HuH-7 (cell line): ENCODE data around the gene SWAP70.
"Not testable (repeated sequence)": the region's sequence is repeated elsewhere in the genome, so short reads cannot be mapped to it uniquely, and the experiment has no call there.

Experiments
- DNase-seq: peaks from one replicate; pipeline ENCODE4 v3.0.0; 2011; ENCODE audit warnings: low spot score

The SWAP70 gene

DNA sequence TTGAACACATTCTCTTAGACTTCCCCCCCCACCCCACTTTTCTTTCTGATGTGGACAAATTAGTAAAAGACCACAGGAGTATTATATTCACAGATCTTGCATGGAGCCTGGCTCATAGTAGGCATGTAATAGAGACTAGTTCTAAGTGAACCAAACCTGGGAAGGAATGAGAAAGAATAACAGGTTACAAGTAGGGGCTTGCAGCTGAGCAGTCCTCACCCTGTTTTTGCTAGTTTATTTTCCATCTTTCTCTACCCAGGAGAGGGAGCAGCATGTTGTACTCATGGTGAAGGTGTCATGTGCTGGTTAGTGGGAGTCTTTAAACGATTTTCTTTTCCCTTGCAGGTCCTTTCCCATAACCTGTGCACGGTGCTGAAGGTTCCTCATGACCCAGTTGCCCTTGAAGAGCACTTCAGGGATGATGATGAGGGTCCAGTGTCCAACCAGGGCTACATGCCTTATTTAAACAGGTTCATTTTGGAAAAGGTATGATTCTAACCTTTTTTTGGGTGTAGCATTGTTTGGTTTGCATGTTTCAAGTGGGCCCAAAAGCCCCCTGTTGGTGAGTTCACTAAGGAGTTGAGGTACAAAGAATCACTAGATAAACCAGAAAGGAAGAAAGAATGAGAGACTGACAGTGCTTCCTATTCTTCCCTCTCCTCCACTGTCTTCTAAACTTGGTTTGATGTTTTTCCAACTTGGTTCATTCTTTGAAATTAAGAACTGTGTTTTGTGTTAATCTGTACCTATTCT lies 30.1 kb downstream of the SWAP70 start:
- DNase-seq: no peak

DNA sequence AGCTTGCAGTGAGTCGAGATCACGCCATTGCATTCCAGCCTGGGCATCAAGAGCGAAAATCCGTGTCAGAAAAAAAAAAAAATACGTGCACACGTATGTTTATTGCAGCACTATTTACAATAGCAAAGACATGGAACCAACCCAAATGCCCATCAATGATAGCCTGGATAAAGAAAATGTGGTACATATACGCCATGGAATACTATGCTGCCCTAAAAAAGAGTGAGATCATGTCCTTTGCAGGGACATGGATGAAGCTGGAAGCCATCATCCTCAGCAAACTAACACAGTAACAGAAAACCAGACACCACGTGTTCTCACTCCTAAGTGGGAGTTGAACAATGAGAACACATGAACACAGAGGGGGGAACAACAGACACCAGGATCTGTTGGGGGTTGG lies 31.4 kb downstream of the SWAP70 start:
- not testable (repeated sequence) for DNase-seq

DNA sequence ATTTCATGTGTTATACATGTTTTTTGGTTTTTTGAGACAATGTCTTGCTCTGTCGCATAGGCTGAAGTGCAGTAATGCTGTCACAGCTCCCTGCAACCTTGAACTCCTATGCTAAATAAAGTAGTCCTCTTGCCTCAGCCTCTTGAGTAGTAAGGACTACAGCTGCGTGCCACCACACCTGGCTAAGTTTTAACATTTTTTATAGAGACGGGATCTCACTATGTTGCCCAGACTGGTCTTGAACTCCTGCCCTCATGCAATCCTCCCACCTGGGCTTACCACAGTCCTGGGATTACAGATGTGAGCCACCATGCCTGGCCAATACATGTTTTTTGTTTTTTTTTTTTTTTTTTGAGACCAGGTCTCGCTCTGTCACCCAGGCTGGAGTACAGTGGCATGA lies 33.9 kb downstream of the SWAP70 start:
- no peak for DNase-seq

DNA sequence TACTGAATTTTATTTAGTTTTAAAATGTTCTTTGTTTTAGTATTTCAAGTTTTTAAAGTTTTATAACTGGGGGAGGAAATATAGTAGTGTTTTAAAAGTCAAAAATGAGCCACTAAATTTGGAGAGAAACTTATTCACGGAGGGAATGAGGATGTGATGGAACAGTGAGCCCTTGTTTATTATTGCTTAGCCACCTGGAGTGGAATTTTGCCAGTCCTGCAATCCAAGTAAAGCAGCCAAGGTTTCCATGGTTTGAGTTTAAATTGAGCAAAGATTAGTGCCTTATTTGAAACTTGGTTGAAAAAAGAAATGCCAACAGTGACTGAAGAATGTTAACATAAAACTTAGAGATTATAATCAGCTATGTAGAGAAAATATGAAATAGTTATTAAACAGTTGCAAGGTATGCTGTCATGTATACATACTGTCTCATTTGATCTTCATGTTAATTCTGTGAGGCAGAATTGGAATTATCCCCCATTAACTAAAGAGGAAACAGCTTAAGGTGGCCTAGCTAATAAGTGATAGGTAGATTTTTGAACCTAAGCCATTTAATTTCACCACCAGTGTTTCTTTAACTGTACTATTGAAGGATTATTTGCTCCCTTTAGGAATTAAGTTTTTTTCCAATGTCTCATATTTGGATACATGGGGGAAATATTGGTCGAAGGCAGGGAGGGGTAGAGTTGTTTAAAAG lies 36.4 kb downstream of the SWAP70 start:
- no peak for DNase-seq

DNA sequence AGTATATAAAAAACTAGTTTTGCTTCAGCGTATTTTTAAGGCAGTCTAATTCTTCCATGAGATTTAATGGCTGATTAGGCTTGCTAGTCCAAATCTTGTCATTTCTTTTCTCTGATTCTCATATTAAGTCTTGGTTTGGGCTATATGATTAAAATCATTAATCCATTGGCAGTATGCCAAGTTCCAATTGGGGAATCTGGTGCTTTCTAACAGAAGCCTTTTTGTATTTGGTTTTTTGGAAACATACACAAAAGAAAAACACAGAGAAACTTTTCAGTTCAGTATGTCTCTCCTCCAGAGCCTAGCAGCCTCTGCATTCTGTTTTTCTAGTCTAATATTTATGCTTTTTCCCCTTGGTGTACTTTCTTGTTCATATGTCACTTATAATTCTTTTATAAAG lies 37.9 kb downstream of the SWAP70 start:
- no peak for DNase-seq

DNA sequence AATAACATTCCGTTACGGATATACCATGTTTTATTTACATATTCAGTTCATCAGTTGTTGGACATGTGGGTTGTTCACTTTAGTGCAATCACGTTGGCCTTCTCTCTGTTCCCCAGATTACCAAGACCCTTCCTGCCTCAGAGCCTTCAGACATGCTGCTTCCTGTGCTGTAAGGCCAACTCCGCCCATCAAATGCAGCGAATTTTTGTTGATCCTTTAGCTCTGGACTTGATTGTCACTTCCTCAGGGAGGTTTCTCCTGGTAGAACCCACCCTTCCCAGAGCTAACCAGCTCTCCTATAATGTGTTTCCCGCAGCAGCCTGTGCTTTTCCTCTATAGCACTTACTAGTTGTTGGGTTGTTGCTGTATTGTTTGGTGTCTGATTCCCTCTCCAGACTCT lies 39.4 kb downstream of the SWAP70 start:
- DNase-seq: no peak

DNA sequence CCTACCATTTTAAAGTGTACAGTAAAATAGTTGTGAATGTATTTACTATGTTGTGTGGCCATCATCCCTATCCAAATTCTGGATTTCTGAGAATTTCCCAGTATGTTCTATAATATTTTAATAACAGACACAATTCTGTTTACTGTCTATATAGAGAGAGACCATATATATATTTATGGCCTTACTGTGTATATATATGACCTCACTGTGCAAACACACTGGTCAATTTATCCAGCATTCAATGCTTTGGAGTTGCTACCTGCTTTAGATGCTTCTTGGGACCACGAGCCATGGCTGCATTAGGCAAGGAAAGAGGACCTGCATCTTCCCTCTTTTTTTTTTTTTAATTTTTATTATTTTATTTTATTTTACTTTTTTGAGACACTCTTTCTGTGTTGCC lies 40.2 kb downstream of the SWAP70 start:
- no peak for DNase-seq

DNA sequence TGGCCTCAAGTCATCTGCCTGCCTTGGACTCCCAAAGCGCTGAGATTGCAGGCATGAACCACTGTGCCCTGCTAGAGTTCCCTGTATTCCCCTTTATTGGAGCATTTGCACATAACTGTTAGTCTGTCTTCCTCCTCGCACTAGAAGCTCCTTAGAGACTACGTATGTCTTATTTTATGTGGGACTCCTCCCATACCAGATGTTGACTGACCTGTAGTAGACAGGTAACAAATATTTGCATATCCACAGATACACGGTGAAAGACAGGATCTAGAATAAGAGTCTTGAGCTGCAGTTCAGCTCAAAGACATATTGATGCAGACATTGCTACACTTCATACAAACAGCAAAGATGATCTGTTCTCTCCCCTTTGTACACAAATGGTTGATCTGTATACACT lies 40.7 kb downstream of the SWAP70 start:
- DNase-seq: no peak

DNA sequence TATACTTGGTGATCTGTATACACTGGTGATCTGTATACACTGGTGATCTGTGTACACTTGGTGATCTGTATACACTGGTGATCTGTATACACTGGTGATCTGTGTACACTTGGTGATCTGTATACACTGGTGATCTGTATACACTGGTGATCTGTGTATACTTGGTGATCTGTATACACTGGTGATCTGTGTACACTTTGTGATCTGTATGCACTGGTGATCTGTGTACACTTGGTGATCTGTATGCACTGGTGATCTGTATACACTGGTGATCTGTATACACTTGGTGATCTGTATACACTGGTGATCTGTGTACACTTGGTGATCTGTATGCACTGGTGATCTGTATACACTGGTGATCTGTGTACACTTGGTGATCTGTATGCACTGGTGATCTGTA lies 41.5 kb downstream of the SWAP70 start:
- DNase-seq: not testable (repeated sequence)

DNA sequence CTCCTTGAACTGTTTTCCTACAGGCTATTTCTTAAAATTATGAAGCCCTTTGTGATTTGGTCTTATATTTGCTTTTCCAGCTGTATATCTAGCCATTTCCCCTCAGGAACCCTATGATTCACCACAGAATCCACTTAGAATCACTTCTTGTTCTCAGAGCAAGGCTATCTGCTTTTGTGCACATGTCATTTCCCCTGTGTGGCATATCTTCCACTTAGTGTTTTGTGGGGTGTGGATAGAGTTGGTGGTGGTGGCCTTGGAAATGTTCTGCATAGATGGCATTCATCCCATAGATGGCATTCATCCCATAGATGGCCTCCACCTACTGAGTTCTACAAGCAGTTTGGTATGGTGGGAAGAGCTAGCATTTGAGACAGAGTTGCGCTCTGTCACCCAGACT lies 44.7 kb downstream of the SWAP70 start:
- DNase-seq: no peak

DNA sequence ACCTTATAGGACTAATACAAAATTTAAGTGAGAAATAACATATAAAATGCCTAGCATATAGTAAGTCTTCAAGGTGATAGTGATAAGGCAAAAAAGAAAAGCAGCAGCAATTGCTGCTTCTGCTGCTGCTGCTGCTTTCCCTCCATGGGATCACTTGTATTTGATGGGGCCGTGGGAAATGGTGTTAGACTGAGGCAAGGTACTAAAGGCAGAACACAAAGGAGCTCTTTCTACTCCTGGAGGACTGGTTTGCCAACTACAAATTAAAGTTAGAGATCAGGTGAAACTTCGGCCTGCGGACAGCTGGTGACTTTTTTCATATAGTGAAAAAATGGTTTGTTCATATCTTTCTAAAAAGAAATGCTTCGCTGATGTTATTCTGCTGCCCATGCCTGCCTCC lies 46.3 kb downstream of the SWAP70 start:
- DNase-seq: no peak

DNA sequence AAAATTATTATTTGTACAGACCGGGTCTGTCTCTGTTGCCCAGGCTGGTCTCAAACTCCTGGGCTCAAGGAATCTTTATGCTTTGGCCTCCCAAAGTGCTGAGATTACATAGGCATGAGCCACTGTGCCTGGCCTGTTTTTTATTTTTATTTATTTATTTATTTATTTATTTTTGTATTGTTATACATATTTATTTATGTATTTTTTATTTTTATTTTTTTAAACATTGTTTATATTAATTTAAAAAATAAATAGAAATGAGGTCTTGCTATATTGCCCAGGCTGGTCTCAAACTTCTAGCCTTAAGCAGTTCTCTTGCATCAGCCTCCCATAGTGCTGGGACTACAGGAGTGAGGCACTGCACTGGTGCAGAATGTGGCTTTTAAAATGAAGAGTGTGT lies 47.0 kb downstream of the SWAP70 start:
- no peak for DNase-seq

DNA sequence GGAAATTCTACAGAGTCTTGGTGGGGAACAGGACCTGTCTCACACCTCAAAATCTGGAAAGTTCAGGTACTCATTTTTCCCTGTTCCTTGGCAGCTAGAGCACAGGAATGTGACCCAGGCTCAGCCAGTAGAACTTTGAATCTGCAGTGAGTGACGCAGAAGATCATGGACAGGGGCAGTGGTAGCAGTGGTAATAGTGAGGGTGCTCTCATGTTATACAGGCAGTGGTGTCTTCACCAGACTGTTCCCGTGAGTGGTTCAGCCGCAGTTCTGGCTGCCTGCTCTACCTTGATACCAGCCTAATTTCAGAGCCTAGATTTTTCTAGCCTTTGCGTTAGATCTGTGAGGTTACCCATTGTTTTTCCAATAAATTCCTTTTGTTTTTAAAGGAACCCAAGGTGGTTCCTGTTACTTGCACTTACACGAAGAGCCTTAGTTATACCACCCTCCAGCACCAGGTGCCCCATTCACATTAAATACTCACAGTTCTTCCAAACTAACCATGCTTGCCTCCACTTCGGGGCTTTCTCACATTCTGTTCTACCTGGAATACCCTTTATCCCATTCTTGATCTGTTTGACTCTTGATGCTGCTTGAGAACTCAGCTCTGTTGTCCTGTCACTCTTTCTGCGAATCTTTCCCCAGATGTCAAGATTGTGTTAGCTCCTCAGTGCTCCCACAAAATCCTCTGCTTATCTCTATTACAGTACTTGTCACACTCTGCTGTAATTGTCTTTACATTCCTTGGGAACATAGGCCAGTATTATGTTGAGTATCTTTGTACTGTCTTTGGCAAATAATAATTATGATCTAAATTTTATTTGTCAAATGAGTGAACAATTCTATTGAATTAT lies 47.8 kb downstream of the SWAP70 start:
- DNase-seq: no peak

DNA sequence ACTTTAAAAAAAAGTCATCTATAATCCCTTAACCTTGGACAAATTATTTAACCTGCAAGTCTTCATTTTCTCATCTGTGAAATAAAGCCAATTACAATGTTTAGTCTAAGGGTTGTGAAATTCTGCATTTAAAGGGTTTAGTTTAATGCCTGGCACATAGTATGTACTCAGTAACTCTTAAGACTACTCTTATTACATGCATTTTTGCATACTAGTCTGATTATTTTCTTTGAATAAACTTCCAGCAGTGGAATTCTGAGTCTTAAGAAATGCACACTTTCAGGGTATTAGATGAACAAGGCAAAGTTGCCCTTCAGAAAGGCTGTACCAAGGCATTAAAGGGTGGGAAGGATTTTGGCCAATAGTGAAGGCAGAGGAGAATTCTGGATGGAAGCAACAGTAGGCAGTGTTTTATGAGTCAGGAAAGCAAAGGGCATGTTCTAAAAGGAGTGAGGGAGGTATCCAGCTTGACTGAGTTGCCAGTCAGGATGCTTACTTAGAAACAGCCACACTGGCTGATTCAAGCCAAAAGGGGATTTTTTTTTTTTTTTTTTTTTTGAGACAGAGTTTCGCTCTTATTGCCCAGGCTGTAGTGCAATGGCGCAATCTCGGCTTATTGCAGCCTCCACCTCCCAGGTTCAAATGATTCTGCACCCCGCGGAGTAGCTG lies 50.5 kb downstream of the SWAP70 start:
- DNase-seq: no peak

DNA sequence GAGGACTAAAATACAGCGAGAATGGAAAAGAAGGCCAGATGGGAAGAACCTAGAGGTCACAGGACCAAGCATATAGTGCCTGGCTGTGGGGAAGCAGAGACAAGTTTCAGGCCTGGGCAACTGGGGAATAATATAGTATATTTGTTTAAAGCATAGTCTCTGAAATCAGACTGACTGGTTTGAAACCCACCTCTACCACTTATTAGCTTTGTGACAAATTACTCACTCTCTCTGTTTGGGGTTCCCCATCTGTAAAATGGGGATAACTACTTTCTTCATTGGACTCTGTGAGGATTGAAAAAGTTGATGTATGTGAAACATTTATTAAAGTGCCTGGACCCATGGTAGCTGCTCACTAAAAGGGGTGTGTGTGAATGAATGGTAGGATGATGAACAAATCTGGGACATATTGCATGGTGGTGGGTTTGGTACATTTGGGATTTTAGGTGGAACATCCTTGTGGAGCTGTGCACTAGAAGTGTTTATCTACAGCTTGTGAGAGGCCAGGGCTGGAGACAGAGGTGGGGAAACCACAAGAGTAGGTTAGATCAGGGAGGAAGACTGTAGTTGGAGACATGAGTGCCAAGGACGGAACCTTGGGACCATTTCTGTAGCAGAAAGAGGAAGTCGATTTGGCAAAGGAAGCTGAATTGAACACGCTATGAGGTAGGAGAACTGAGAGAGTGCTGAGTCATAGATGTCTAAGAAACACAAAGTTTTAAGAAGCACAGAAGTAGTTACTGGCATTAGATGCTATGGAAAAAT lies 52.6 kb downstream of the SWAP70 start:
- no peak for DNase-seq

DNA sequence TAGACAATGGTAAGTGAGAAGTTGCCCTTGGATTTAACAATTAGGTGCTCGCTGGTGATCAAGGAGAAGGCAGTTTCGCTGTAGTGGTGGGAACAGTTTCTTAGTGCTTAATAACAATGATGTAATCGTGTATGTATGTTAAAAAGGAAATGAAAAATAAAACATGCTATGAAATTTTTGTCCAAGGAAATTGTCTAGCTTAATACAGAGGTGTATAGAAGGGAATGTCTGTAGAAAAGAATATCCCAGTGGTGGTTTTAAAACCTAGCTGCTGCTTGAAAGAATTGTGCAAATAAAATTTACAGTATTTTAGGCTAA lies 53.1 kb downstream of the SWAP70 start:
- DNase-seq: no peak

DNA sequence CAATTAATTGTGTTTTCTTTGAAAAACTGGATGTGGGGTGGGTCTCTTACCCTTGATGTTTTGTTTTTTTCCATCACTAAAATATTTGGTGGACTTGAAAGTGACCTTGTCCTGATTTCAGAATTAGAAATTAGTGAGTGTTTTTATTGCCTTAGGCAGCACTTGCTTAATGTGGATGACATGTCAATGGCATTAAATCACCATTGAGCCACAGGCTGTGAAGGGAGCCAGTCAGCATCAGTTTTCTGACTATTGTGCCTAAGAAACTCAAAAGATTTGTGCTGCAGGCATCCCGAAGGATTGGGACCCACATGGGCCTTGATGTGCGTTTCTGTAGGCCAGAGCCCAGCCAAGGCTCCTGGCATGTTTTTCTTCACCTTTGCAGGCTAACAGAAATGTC lies 53.8 kb downstream of the SWAP70 start:
- no peak for DNase-seq

DNA sequence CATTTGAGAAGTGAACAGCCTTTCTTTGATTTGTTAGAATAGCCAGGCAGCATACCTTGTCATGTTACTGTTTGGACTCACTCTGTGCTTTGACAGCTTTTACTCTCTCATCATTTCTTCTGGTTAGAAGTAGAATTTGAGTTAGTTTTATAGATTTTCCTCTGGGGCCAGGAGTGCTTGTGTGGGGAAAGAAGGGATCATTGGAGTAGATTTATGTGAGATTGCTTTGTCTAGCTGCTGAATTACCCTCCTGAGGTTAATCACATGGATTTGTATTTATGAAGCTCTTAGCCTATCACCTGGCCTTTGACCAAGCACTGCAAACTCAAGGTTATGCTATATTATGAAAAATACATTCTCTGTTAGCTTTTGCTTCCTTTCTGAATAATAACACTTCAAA lies 54.3 kb downstream of the SWAP70 start:
- no peak for DNase-seq

DNA sequence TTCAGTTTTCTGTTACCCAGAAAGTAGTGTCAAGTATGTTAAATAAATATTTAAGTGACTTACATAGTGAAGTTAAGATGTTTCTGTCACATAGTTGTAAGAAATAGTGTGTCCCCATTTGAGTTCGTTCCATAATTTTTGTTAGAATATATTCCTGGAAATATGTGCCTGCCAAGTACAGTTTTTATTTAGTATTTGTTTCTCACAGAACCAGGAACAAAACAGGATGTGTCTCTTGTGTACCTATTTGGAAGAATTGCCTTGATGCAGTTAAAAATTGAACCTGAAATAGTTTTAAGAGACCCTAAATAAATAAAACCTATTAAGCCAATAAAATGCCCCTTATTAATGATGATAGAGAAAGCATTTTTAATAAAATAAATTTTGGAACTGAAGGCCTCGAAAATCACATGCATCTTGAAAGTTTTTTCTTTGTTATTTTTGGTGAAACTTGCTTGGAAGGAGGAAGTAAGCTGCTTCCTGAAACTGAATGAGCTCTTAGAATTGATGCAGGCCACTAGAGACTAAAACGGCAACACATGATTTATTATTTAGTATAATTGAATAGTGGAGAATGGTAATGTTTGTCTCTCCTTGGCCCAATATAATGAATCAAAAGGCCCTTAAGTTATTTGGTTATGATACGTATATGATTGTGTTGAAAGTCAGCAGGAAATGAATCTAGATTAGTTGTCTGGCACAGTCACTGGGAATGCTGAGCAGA lies 55.9 kb downstream of the SWAP70 start:
- DNase-seq: no peak

DNA sequence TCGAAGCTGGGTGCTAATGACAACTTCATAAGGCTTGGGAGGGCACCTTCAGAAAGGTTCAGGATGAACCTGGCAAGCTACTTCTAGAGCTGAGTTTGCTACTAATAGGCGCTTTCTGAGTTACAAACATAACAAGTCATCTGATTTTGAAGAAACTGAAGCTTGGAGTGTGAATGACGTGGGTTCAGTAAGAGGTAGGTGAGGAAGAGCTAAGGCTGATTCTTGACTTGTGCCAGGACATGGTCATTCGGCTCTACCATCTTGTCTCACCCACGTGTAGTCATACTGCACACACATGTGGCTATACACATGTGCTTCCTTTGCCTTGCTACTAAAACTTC lies 56.4 kb downstream of the SWAP70 start:
- DNase-seq: no peak

DNA sequence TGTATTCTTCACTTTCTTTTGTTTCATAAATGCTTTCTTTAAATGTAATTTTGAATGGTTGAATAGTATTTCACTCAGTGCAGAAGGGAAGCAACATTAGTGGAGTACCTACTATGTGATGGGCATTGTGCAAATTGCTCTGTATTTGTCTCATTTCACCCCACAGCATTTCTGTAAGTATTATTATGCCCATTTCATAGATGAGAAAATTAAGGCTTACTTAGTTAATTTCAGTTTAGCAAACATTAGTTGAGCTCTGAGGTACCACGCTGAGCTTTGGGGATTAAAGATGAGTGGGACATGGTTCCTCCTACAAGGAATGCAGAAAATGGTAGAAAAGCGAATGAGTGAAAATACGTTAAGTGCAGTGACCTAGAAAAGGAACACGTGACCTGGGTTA lies 58.1 kb downstream of the SWAP70 start:
- DNase-seq: no peak
